T1000 (cell line): ENCODE measurements around the gene RAB15.

Experiments used
- DNase-seq: peaks from one replicate; lab custom pipeline; 2025; ENCODE audit warnings: mixed read lengths; lab: John Stamatoyannopoulos, UW

The RAB15 gene

DNA sequence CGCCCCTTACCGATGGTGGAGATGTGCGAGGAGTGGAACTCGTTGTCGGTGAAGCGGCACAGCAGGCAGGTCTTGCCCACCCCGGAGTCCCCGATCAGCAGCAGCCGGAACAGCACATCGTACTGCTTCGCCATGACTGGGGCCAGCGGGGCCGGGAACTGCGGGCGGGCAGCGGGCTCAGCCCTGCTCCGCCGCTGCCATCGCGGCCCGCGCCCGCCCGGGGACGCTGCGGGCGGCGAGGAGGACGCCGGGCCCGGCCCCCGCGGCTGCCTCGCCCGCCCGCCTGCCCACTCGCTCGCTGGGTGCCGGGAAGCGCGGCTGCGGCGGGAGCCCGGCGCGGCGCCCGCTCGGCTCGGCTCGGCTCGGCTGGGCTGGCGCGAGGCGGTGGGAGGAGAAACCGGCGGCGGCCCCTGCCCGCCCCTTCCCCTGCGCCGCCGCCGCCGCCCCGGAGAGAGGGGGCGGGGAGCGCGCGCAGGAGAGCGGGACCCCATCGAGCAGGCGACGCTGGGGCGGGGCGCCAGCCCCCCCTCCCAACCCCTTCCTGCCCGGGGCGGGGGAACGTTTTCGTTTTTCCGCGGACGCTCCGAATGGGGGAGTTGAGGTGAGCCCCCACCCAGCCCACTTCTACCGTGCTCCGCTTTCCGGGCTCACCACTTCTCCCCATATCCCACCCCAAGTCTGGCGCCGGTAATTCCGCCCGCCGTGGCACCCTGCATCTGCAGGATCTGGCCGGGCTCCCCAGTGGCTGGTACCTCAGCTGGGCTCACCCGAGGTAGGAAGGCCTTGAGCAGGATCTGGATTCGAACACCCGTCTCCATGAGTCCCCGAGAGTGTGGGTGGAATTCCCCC is at the start of gene RAB15:
TSS of gene RAB15 (minus strand) at position 394 of the 849 bp plus-strand sequence. CDS start at position 134, 260 bp downstream.
- DNase-seq, result peak; percentile 17

DNA sequence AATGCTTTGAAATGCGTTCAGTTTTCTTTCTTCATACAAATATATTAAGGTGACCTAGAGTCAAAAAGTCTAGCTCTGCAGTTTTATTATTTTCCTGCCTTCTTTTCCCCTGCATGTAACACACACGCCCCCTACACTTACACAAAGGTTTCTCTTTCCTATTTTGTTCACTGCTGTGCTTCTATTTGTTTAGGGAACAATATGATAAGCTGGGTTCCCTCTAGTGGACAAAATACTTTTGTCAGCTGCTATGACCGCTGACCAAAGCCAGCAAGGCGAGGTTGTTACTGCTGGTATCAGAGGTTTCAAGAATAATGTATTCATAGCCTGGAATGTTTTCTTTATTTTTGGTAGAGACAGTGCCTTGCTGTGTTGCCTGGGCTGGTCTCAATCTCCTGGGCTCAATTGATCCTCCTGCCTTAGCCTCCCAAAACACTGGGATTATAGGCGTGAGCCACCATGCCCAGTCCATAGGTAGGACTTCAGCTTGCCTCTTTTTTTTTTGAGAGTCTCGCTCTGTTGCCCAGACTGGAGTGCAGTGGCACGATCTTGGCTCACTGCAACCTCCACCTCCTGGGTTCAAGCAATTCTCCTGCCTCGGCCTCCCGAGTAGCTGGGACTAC is 47.9 kb upstream of the RAB15 start:
- no peak for DNase-seq

DNA sequence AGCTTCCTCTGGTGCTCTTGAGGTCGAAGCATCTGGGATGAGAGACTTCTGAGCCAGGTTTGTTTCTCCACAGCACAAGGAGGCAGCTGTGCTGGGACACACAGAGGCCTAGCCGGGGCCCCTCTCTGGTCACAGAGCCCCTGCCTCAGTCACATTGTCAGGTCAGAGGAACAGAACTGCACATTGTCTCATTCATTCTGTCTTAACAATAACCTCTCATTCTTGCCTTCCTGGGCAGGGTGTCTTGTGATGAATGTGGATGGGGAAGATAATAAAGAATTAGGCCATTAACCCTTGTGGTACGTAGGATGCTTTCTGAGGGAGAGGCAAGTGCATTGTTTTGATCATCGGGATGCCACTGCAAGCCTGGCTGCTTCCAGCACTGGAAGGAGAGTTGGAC is 44.3 kb upstream of the RAB15 start:
- no peak for DNase-seq

DNA sequence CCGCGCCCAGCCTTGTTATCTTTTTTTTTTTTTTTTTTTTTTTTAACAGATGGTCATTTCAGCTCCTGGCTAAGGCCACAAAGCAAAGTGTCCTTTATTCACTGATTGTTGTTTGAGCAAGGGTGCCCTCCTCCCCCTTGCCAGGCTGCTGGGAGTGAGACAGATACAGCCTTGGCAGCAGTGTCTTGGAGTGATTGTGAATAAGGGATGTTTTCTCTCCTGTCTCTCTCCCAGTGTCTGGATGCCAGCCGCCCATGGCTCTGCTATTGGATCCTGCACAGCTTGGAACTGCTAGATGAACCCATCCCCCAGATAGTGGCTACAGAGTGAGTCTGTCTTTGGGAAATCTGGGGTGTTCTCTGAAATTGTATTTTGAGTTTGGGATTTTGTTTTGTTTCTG is 43.3 kb upstream of the RAB15 start:
- no peak for DNase-seq

DNA sequence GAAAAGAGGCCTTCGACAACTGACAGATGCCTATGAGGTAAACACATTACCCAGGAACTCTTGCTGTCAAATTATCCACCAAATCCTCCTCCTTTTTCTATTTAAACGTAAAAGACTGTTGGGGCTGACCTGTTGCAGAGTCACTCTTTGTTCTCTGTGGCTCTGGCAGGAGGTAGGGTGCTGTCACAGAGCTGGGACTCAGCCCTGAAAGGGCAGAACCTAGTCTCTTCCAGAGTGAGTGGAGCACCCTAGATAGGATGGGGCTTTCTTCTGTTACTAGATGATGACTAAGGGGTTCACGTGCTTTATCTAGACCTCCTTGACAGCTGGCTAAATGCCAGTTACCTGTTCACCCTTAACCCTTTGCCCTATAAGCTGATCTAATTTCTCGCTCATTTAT is 40.2 kb upstream of the RAB15 start:
- DNase-seq, result no peak

DNA sequence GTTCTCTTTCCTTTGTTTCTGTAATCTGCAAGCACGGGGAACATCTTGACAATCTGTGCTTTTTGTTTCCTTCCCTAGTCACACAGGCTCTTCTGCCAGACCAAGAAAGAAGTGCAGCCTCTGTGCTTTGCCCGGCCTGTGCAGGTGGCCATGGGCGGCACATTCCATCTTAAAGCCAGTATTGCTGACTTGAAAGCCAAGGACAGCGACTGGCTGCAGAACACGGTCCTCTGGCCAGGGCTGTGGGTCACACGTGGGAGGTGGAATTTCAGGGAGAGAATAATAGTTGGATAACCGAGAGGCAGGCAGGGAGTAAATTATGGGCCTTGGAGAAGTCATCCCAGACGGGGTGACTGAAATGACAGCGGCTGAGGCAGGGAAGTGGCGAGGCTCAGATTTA is 39.4 kb upstream of the RAB15 start:
- DNase-seq, result no peak

DNA sequence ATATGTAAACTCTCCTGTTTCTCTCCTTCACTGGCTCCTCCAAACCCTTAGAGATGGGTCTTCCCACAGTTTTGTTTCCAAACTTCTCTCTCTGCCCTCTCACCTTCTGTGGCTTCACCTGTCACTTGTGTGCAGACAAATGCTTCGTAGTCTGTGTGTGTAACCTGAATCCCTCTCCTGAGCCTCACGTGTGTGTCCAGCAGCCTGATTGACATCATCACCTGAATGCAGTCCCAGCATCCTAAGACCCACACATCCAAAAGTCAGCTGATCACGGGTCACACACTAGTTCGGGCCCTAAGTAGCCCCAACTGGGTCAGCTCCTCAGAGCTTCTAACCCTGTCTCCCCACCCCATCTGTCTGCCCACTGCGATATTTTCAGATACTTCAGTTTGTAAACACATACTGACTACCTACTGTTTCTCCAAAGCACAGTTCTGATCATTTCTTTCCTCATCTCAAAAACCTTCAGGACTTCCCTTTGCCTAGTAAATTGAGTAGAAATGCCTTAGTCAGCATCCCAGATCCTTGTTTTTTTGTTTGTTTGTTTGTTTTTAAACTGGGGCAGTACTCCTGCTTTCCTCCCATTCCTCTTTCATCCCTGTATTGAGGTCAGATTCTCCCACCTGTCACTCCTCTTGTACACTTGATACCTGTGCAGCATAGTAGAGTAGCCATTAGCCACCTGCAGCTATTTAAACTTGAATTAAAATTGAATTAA is 38.2 kb upstream of the RAB15 start:
- no peak for DNase-seq

DNA sequence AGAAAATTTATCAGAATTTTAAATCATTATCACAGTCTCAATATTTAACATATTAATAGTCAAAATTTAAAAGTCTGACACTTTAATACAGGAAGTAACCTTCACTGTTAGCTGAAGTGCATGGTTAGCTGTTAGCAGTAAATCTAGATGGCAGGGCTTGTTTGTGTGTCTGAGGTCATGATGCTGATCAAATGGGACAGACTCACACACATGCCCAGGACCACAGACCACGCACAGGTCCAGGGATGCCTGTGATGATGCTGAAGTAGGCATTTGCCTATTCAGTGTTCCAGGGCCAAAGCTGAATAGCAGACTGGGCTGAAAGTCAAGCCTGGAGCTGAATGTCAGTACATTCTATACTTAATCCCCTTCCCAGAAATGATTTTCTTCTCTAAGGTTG is 35.1 kb upstream of the RAB15 start:
- DNase-seq, result no peak

DNA sequence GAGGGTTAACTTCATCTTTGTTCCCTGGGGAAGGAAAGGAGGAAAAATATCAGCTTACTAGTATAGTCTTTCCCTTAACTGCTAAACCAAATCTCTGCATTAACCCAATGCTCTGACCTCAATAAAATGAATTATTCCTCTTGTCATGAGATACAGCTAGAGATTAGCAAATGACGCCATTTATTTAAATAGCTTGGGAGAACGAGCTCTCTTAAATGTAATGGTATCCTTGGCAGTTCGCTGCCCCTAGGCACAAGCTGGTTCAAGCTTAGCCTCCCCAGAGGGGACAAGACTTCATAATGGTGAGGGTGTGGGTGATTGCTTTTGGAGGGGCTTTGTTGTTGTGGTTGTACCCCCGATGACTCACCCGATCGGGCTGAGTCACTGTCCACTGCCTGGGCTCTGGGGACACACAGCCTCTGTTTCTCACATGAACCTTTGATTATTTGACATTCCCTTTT is 34.2 kb upstream of the RAB15 start:
- DNase-seq, result peak; percentile 20

DNA sequence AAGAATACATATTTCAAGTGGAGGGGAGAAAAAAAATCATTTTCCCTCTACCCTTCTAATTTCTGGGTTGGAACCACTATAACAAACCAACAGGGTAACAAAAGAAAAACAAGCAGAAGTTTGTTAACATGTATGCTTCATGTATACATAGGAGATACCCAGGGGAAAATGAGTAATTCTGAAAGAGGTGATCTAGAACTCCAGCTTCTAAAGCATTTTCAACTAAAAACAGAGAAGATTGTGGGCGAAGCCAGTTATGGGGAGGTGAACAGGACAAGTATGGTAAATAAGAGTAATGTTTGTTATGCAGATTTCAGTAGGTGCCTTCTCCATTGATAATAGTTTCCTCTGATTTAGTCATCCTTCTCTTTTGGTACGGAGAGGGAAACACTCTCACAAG is 31.3 kb upstream of the RAB15 start:
- no peak for DNase-seq

DNA sequence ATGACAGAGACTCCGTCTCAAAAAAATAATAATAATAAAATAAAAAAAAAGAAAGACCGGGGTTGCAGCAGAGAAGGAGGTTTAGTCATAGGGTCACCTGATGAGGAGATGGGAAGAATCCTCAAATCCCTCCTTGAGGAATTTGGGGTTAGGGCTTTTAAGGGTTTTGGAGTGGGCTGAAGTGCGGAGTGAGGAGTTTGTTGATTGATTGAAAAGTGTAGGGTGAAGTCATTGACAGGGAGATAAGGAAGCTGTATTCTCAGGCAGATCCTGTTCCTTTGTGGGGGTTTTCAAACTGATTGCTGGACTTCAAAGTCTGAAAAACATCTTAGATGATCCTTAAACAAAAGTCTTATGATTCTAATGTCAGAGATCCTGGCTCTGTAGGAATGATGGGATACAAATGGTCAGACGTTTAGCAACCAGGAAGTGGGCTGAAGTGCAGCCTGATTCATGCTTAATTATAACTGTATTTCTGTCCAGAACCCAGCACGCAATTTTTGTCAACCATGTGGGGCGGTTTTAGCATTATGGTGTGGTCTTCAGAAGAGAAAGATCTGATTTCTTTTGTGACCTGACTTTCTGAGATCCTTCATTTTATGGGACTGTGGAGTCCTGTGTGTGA is 30.6 kb upstream of the RAB15 start:
- no peak for DNase-seq

DNA sequence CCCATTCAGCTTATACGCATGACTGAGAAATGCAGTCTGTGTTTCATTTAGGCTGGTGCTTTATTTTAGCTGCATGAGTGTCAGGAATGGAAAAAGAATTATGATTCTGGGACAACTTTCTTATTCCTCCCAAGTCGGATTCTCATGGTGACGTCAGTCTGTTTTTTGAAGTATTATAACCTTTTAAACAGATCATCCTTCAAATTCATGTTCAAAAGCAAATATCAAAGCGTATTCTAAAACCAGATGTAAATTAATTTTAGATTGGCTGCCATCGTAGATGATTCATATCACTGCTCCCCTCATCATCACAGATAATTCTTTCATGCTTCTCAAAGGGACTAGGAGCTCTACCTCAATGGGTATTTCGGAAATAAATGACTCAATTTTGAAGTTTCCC is 29.6 kb upstream of the RAB15 start:
- no peak for DNase-seq

DNA sequence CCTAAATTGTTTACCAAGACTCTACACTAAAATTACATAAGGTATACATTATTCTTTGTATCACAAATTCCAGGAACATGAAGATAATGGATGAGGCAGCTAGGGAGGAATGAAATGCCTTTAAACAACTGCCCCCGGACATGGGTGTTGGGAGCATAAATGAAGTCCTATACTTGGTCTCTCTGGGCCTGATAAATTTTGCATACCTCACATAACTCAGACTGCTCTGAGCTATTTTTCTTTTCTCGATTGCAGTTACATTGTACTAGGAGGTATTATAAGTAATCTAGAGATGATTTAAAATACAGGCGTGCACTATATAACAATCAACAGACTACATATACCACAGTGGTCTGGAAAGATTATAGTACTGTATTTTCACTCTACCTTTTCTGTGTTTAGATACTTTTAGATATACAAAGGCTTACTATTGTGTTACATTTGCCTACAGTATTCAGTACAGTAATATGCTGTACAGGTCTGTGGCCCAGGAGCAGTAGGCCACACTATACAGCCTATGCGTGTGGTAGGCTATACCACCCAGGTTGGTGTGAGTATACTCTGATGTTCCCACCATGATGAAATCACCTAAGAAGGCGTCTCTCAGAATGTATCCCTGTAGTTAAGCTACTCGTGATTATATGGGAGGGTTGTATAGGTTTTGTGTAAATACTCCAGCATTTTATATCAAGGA is 28.9 kb upstream of the RAB15 start:
- no peak for DNase-seq

DNA sequence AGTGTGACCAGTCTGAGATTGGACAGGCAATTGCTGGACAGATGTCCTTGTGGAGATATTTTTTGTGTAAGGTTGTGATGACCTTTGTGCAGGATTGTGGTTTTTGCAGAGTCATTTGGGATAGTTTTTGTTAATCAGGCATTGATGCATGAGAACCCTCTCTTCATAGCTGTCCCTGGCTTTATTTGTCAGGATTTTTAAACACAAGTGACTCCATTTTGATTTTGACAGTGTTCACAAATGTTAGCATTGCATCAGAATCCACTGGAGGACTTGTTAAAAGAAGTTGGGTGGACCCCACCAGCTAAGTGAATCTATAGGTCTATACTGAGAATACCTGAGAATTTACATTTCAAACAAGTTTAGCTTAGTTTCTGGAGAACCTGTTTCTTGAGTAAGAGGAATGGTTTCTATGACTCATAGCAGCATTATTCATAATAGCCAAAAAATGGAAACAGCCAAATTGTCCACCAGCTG is 26.4 kb upstream of the RAB15 start:
- DNase-seq, result no peak

DNA sequence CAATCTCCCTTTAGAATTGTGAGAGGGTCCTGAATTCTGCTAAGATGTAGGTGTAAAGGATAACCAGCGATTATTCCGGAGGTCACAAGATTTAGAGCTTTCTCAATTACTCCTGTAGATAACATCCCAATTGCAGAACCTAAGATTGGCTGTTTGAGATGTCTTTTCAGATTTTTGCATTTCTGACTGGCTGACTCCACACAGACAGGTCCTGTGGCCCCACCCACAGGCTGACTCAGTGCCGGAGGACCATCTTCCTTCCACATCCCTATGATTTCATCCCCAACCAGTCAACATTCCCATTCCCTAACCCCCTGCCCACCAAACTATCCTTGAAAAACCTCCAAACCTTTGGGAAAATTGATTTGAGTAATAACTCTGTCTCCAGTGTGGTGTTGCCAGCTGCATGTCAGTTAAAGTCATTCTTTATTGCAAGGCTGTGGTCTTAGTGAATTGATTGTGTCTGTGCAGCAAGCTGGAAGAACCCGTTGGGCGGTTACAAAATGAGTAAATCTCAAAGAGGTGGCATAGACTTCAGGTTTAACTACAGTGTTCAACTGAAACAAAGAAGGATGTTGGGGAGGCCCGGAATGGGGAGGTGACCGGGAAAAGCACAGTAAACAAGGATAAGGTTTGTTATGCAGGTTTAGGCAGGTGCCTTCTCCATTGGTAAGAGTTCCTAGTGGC is 25.1 kb upstream of the RAB15 start:
- no peak for DNase-seq

DNA sequence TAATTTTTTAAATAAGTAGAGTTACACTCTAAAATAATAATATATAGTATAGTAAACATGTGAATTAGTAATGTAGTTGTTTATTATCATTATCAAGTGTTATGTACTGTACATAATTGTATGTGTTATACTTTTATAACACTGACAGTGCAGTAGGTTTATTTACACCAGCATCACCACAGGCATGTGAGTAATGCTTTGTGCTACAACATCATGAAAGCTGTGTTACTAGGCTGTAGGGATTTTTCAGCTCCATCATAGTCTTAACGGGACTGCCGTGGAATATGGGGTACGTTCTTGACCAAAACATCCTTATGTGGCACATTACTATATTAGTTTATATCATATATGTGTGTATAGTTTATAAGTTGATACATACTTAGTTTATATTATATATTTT is 23.2 kb upstream of the RAB15 start:
- no peak for DNase-seq

DNA sequence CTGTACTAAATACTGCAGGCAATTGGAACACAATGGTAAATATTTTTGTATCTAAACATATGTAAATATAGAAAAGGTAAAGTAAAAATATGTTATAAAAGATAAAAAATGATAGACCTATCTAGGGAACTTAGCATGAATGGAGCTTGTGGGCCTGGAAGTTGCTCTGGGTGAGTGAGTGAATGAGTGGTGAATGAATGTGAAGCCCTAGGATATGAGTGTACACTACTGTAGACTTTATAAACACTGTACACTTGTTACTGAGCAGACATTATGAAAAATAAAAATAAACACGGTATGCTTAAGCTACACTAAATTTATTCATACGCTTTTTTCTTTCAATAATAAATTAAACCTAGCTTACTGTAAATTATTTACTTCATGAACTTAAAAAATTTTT is 22.4 kb upstream of the RAB15 start:
- DNase-seq, result no peak

DNA sequence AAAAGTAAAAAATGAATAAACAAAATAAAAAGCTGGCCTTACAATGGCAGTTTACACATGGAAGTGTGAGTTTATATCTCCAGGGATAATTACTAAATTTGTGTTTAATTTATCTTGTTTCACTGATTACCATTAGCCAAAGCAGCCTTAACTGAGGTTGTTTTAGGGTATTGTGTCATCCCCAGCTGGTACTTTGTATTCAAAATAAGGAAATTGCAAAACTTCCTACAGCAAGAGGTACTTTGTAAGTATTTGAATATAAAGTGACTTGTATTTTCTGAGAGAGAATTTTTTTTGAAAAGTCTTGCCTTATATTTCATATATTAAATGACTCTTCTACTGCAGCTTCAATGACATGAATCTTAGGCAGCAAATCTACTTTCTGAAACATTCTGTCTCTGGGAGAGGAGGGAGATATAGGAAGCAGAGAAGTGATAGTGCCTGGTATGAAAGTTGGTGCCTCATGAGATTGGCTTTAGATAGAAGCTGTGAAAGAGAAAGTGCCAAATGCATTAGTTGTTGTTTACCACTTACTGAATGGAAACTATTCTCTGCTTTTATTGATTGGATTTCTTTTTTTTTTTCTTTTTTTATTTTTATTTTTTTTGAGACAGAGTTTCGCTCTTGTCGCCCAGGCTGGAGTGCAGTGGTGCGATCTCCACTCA is 21.3 kb upstream of the RAB15 start:
- DNase-seq, result no peak

DNA sequence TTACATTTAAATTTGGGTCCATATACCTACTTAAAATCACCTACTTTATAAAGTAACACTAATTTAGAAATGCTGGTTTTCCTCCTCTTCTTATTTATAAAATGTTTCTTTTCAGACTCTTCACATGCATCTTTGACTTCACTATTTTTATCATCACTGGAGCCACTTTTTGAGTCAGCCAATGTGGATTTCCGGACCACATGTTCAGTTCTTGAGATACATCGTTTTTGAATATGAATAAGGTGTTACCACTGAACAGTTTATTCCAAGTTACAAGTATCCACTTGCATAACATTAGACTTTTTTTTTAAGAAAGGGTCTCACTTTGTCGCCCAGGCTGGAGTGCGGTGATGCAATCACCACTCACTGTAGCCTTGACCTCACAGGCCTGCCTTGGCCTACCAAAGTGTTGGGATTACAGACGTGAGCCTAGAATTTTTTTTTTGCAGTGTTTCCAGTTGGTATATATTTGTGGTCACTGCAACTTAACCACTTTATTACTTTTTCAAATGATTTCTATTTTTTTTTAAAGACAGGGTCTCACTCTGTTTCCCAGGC is 20.3 kb upstream of the RAB15 start:
- no peak for DNase-seq

DNA sequence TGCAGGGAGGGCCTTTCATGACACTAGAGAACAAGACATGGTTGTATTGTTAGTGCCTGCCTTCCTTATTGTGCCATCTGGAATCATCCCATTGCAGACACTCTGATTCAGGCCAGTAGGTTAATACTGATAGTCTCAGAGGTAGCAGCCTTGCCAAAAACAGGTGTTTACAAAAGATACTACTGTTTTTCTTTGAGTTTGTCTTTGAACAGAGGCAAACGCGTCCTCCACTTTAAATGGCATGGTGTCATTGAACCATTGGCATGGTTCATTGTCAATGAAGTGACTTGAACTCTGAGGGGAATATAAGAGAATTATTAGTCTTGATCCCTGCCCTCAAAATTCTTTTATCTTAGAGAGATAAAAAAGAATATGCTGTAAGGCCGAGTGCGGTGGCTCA is 18.8 kb upstream of the RAB15 start:
- DNase-seq, result no peak
